Measurements from ENCODE around the gene WDR70.

DNA sequence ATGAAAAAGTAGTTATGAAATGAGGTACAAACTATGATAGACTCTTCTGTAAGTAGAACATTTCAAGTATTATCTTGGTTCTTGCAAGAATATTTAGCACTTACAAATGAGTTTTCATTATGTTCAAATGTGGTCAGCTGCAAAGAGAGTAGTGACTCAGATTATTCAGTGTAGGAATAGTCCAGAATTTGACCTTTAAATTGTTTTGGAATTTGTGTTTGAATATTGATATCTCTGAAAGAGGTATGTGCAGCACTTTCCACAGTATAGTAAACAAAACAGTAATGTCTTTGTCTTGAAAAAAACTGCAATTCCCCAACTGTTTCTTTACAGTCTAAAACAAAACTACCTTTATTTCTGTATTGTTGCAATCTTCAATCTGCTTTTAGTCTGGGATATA is 56.1 kb downstream of the WDR70 start:
- TF ChIP-seq, protein P1, sequence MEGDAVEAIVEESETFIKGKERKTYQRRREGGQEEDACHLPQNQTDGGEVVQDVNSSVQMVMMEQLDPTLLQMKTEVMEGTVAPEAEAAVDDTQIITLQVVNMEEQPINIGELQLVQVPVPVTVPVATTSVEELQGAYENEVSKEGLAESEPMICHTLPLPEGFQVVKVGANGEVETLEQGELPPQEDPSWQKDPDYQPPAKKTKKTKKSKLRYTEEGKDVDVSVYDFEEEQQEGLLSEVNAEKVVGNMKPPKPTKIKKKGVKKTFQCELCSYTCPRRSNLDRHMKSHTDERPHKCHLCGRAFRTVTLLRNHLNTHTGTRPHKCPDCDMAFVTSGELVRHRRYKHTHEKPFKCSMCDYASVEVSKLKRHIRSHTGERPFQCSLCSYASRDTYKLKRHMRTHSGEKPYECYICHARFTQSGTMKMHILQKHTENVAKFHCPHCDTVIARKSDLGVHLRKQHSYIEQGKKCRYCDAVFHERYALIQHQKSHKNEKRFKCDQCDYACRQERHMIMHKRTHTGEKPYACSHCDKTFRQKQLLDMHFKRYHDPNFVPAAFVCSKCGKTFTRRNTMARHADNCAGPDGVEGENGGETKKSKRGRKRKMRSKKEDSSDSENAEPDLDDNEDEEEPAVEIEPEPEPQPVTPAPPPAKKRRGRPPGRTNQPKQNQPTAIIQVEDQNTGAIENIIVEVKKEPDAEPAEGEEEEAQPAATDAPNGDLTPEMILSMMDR (IDR thresholded peaks at IDR 0.05): no peak
- no peak for TF ChIP-seq POLR2AphosphoS5 (IDR thresholded peaks at IDR 0.05)
- no peak for TF ChIP-seq POLR2A (IDR thresholded peaks at IDR 0.05)
- TF ChIP-seq EP300 (IDR thresholded peaks at IDR 0.05): no peak

Measured in suprapubic skin (tissue), 4 donors.